ENCODE measurements around the gene TRAPPC3L.
"Not testable (repeated sequence)": the region's sequence is repeated elsewhere in the genome, so short reads cannot be mapped to it uniquely, and the experiment has no call there.

TRAPPC3L gene

DNA sequence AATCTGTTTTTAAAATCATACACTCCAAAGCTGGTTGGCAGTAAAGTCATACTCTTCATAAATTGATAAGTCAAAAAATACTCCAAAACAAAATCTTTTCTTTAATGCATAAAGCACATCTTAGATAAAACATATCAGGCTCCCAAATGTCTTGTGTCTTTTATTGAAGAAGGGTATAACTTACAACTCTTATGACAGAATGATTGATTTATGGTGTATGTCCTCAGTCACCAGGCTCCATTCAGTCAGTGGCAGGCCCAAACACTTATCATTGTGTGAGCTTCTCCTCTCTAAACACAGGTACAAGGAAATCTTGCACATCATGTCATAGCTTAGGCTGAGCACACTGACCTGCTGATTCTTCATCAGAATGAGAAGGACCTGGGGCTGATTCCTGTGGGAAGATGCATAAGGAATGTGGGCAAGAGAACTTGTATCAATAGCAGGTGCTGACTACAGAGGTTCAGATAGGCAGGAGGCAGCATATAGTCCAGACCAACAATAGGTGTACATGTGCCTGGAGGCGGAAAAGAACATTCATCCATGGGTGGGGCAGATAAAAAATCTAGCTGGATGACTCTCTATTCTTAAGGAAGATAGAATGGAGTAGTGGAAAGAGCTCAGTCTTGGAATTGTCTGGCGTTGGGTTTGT, 32.1 kb downstream of the TRAPPC3L start:
- DNase-seq (ENCODE audit: low read depth): no peak

DNA sequence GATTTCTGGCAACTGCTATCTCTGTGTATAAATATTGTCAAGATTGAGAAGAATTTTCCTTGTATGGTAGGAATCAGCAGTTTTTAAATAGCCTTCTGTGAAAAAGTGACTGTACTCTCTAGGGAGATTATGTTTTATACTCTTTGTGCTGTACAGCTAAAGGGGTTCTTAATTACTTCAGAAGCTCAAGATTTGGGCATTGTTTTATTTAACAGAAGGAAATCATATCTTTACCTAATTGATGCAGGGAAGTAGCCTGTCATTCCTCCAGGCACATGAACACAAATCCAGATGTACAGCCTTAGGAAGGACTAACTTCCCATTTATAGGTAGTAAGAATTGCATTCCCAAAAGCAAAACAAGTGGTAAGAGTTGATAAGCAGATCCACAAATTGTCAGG, 32.8 kb downstream of the TRAPPC3L start:
- DNase-seq (ENCODE audit: low read depth): no peak

DNA sequence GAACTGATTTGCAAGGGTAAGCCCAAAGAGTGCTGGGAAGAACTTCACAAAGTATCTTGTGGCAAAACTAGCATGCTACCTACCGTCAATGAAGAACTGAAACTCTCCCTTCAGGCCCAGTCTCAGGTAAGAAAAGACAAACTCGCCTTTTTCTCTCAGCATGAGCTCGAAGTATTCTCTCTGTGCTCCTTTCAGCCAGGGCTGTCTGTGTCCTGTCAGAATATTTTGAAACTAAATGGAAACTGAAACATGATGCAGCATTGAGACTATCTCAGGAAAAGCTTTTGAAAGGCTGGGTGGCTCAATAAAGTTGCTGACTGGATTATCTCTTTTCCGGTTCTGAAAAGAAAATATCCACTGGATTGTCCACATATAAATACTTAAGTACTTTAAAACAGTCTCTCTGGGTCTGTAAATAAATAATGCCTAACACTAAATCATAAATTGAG, 33.3 kb downstream of the TRAPPC3L start:
- DNase-seq (ENCODE audit: low read depth): no peak

DNA sequence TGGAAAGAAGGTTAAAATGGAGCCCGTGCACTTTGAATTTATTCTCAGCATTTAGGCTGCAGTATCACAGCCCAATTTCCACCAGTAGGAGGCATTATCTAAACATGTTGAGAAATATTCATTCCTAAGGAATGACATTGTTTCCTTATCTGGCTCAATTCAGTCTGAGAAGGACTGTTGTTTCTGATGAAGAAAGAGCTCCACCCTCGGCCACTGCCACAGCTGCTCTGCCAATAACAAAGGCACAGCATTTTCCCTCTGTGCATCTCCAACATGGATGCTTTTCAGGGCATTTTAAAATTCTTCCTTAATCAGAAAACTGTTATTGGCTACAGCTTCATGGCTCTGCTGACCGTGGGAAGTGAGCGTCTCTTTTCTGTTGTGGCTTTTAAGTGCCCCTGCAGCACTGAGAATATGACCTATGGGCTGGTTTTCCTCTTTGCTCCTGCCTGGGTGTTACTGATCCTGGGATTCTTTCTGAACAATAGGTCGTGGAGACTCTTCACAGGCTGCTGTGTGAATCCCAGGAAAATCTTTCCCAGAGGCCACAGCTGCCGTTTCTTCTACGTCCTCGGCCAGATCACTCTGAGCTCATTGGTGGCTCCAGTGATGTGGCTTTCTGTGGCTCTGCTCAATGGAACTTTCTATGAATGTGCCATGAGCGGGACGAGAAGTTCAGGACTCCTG, 33.9 kb downstream of the TRAPPC3L start, which contains the start of gene CALHM5:
Gene CALHM5 (plus strand): TSS at position 216 of the 687 bp plus-strand sequence. CDS start 58 bp downstream, at position 274.
- peak; percentile 67 for DNase-seq (ENCODE audit: low read depth)

DNA sequence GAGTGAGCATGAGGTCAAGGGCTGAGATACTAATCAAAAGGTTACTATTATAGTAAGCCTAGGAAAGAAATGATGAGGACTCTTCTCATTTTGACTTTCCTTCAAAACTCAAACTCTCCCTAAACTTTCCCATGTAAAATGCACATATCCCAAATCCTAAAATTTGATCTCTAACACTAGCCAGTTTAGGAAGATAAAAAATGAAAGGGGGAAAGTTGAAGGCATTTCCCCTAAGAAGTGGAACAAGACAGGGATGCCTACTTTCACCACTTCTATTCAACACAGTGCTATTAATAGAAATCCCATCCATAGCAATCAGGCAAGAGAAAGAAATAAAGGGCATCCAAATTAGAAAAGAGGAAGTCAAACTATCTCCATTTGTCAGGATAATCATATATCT, 37.0 kb downstream of the TRAPPC3L start:
- DNase-seq (ENCODE audit: low read depth): no peak

DNA sequence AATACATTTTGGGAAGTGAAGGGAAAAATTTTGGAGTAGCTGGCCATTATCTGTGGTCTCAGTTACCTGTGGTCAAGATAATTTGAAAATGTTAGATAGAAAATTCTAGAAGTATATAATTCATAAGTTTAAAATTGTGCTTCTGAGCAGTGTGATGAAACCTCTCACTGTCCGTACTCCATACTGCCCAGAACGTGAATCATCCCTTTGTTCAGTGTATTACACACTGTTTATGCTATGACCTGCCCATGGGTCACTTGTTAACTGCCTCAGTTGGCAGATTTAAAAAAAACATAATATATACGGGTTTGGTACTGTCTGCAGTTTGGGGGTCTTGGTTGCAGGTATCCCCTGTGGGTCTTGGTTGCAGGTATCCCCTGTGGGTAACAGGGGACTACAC, 38.2 kb downstream of the TRAPPC3L start:
- peak; percentile 27 for DNase-seq (ENCODE audit: low read depth)

DNA sequence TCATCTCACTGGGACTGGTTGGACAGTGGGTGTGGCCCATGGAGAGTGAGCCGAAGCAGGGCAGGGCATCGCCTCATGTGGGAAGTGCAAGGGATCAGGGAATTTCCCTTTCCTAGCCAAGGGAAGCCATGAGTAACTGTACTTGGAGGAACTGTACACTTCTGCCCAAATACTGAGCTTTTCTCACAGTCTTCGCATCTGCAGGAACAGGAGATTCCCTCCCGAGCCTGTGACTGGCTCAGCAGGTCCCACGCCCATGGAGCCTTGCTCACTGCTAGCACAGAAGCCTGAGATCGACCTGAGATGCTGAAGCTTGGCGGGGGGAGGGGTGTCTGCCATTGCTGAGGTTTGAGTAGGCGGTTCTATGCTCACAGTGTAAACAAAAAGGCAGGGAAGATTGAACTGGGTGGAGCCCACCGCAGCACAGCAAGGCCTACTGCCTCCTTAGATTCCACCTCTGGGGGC, 44.5 kb downstream of the TRAPPC3L start:
- DNase-seq (ENCODE audit: low read depth): no peak

DNA sequence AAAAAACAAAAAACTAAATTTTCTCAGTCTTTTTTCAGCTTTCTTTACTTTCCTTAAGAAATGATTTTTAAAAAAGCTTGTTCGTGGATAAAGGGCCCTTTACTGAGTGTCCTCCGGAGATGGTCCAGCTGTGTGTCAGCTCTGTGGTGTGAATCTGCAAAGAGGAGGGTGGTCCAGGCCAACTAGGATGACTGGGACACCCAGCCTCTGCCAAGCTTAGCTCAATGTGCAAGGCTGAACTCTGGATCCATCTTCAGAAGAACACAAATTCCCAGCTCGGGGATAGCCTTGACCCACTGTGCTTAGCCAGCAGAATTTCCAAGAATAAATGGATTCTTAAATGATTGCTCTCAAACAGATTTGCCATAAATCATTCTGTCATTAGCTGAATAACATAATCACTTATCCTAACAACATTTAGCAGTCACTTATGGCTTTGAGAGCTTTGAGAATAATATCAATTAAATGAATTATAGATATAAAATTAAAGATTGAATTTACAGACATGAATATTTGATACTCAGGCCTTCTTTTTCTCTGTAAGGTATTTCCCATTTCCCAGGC, 48.3 kb downstream of the TRAPPC3L start:
- DNase-seq (ENCODE audit: low read depth): no peak

DNA sequence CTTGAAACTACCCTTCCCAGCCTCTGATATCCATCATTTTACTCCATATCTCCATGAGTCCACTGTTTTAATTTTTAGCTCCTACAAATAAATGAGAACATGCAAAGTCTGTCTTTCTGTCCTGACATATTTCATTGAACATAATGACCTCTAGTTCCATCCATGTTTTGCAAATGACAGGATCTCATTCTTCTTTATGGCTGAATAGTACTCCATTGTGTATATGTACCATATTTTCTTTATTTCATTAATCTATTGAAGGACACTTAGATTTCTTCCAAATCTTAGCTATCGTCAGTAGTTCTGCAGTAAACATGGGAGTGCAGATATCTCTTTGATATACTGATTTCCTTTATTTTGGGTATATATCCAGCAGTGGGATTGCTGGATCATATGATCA, 50.3 kb downstream of the TRAPPC3L start:
- not testable (repeated sequence) for DNase-seq (ENCODE audit: low read depth)

DNA sequence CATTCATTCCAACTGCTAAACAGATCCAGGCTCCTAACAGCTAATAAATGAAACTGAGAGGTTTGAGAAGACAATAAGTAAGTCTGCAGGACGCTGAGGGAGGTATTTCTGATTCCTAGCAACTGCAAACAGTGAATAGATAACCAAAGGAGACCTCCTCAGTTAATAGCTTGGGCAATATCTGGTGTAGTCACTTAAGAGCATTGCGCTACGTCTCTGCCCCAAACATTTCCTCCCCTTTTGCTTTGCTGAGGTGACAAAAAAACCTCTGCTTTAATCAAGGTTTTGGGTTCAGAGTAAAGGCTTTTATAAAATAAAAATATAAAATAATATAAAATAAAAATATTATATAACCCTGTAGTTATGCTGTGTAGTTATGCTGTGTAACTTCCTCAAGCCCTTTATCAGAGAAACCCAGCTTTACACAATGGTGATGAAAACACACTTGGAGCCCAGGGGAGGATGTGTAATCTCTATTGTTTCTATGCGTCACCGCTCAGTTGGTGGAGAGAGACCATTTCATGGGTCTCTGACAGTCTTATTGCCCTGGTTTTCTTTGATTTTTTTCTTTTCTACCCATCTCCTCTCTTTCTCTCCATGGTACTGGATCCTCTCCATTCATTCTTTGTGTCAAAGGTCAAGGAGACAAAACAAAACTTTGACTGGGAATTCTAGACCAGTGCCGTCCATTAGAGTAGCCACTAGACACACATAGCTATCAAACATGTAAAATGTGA, 53.0 kb downstream of the TRAPPC3L start:
- no peak for DNase-seq (ENCODE audit: low read depth)

DNA sequence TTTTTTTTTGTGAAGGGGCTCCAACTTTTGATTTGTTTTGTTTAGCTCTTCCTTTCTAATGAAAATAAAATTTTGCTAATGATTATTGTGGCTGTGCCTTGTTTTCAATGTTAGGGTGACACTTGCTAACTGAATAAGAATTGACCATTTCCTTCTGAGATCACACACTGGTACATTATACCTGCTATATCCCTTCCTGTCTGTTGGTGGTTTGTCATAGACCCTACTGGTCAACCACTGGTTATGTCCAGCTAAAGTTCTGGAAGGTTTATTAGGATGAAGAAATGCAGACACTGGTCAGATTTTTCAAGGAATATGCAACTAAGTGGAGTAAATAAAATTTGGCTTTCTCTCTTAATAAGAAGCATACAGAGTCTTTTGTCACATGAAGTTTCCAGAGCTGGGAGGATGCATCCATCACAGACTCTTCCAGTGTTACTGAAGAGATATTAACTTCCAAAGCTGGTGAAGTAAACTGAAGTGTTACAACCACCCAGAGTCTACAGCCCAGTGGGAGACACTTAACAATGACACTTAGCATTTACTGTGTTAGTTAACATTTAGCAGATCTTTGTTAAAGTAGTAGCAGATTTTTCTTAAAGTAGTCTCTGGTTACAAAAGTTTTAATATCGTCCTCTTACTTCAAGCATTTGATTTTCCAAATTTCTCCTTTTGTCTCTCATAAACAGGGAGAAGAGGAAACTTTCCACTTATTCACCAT, 53.7 kb downstream of the TRAPPC3L start:
- DNase-seq (ENCODE audit: low read depth): no peak

DNA sequence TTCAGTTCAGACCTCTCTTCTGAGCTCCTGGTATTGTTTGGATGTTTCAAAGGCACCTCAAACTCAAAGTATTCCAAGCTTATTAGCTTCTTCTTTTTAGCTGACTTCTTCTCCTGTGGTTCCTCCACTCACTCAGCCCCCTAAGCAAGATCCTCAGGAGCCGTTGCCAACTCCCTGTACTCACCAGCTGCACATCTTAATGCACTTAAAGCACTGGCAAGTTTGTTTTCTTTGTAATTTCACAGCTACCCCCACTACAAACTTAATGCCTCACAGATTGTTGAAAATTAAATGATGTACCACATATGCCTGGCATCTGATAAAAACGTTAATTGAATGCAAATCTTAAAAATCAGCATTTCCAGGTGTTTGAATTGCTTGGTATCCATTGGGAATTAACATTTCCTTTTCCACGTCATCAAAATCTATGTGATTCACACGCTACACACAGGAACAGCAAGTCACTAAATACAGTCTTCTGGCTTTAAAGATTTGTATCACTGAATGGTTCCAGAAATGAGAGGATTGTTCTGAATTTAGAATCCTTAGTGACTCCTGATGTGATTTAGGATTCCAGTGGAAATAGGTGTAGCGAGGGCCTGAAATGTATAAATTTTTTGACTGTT, 59.8 kb downstream of the TRAPPC3L start:
- DNase-seq (ENCODE audit: low read depth): no peak

DNA sequence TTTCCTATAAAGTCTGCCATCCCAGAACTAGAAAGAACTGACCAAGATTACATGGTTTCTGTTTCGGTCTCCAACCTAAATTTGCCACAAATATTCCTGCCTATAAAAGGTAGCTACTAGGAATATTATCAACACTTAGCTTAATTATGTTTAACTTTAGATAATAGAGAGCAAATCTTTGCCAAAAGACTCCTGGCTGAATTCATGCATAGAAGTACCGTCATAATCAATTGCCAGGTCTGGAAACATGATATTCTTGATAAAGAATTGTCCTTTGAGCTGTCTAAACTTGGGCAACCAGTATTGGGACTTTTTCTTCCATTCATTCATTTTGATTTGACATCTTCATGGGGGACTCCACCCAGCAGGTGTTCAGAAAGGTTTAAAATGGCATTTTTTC, 61.9 kb downstream of the TRAPPC3L start:
- DNase-seq (ENCODE audit: low read depth): no peak

DNA sequence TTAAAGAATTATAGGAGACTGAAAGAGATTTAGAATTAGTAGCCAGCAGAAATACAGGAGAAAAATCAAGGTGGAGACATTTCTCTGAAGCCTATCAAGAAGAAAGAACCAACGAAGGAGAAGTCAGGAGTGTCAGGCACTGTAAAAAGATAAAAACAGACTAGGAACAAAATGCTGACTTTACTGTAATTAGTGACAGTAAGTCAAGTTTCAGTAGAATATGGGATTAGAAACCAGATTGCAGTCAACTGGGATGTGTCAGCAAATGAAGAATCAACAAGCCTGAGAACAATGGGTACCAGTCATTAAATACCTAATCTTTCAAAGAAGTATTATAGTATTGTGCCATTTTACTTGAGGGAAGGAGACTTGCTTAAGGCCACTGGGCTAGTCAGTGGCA, 62.7 kb downstream of the TRAPPC3L start:
- DNase-seq (ENCODE audit: low read depth): no peak

DNA sequence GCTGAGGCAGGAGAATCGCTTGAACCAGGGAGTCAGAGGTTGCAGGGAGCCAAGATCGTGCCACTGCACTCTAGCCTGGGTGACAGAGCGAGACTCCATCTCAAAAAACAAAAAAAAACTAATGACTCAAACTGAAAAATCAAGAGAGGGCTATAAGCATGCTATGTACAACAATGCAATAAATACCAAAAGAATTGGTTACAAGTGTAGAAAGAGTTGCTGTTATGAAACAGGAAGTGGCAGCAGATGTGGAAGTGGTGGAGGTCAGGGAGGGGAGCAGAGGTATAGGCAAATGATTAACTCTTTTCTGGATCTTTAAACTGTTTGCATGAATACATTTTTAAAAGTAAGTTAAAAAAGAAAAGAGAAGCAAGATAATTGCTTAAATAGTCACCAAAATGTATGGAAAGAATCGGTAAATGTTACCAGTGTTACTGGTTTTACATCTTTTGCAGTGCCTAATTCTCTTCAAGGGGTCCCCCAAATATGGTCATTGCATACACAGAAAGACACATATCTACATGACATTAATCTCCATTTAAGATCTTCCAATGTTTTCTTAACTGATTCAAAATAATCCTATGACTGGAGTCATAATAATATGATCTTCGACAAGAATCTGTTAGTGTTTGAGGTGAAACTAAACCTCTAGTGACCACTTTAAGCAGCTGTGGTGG, 69.3 kb downstream of the TRAPPC3L start:
- no peak for DNase-seq (ENCODE audit: low read depth)

DNA sequence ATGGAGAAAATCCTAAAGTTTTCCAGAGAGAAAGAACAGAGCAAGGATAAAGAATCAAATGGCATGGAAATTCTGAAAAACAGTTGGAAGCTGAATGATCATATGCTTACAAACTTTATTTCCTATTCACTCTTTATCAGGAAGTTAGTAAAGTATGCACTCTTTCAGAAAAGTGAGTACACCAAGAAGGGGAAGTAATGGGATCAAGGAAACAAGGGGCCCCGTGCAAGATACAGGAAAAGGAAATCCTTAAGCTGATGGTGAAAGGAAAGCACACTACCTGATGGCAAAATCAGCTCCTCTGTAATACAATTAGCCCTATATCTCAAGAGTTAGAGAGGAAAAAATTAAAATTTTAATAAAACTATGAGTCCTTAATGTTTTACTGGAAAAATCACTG, 70.3 kb downstream of the TRAPPC3L start:
- no peak for DNase-seq (ENCODE audit: low read depth)

DNA sequence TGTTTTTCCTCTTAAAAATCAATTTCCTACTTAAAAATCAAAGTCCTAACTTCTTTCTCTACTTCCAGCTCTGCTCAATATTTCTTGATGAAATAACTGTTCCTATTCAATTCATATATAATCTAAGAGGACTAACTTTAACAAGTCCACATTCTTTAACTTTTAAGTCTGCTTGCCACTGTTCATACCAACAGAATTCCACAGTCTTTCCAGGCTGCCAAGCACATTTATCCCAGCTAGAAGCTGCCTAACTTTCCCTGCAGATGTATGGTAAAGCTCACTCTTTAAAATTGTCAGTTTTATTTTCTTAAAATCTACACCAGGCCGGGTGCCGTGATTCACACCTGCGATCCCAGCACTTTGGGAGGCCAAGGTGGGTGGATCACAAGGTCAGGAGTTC, 72.8 kb downstream of the TRAPPC3L start:
- DNase-seq (ENCODE audit: low read depth): no peak

DNA sequence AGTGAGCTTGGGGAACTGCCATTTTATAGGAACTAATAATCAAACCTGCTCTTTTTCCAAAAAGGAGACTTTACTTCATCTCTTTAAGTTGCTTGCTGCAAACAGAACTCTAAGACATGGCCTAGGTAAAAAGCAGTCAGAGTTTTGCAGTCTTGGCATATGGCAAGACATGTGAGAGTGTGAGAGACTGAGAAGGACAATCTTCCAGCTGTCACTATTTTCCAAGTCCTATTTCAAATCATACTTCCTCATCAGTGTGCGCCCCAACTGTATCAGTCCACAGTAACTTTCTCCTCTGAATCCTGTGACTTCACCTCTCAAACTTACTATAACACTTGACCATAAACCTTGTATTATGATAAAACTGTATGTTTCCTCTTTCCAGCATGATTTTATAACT, 74.0 kb downstream of the TRAPPC3L start:
- DNase-seq (ENCODE audit: low read depth): no peak

DNA sequence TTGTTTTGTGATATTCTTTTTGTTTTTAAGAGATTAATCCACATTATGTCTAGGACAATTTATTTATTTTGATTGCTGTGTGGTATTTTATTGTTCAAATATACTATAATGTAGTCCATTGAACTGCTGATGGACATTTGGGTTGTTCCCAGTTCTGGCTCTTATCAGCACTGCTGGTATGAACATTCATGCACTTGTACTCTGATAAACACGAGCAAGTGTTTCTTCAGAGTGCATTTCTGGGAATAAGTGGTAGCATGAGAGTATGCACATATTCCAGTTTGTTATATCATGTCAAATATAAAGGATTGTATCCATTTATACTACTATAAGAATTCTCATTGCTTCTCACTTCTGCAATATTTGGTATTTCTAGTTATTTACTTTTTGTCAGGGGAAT, 77.2 kb downstream of the TRAPPC3L start:
- no peak for DNase-seq (ENCODE audit: low read depth)

DNA sequence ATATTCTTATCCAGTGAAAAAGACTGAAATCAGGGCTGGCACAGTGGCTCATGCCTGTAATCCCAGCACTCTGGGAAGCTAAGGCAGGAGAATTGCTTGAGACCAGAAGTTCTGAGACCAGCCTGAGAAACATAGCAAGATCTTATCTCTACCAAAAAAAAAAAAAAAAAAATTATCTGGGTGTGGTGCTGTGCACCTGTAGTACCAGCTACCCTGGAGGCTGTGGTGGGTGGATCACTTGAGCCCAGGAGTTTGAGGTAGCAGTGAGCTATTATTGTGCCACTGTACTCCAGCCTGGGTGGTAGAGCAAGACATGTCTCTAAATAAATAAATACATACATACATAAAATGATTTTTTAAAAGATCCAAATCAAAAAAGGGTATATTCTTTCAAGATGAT, 78.0 kb downstream of the TRAPPC3L start:
- no peak for DNase-seq (ENCODE audit: low read depth)

DNA sequence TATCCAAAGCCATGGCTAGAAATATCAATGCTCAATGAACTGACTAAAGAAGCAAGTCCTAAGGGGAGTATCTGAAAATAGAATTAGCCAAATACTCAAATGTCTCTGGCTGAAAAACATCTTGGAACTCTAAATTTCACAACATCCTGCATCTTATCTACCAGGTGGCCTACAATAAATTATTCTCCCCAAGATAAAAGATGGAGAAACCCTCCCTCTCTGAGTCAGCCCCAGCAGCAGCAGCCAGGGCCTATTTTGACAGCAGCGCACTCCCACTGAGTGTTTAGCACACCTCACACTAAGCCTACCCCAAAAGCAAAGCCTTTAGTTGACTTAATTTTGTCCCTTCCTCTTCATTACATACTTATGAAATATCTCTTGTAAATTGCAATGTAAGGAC, 78.4 kb downstream of the TRAPPC3L start:
- no peak for DNase-seq (ENCODE audit: low read depth)

Data from non-pigmented ciliary epithelial cell (primary cell).